NCI-H1694 treated with DMSO at 0.1 percent for 48 hours (cell line): Measurements from ENCODE around the gene UBE2E1.
"Not testable (repeated sequence)": the region's sequence is repeated elsewhere in the genome, so short reads cannot be mapped to it uniquely, and the experiment has no call there.

Source experiments
- DNase-seq: peaks from one replicate; lab custom pipeline; 2025; lab: John Stamatoyannopoulos, UW

UBE2E1 gene

GRCh38 chr3:23916886-23917678, 111.3 kb downstream of the UBE2E1 start, which contains the start of the genes NKIRAS1 and RPL15:
NKIRAS1 (minus strand) TSS chr3:23916990; CDS start chr3:23910904, 6,086 bp downstream.
RPL15 (plus strand) TSS chr3:23917132; CDS start chr3:23917860, 728 bp downstream.
- DNase-seq, result peak; percentile 81

GRCh38 chr3:23917679-23918303, 112.0 kb downstream of the UBE2E1 start:
- not testable (repeated sequence) for DNase-seq

GRCh38 chr3:23918331-23918730, 112.6 kb downstream of the UBE2E1 start:
- not testable (repeated sequence) for DNase-seq

GRCh38 chr3:23919628-23920027, 113.9 kb downstream of the UBE2E1 start:
- DNase-seq, result no peak

GRCh38 chr3:23920151-23920655, 114.4 kb downstream of the UBE2E1 start:
- no peak for DNase-seq

GRCh38 chr3:23921052-23921511, 115.3 kb downstream of the UBE2E1 start:
- no peak for DNase-seq

GRCh38 chr3:23923786-23924185, 118.0 kb downstream of the UBE2E1 start:
- DNase-seq, result no peak

- no peak for DNase-seq
Observed at GRCh38 chr3:23926246-23926645, 120.5 kb downstream of the UBE2E1 start.

- DNase-seq, result no peak
Observed at GRCh38 chr3:23926736-23927135, 121.0 kb downstream of the UBE2E1 start.

GRCh38 chr3:23928524-23928923, 122.8 kb downstream of the UBE2E1 start:
- DNase-seq, result no peak

GRCh38 chr3:23931597-23931996, 125.8 kb downstream of the UBE2E1 start:
- DNase-seq, result no peak

- no peak for DNase-seq
Observed at GRCh38 chr3:23932571-23932970, 126.8 kb downstream of the UBE2E1 start.

GRCh38 chr3:23934253-23934652, 128.5 kb downstream of the UBE2E1 start:
- no peak for DNase-seq

- DNase-seq, result no peak
Observed at GRCh38 chr3:23937296-23937695, 131.5 kb downstream of the UBE2E1 start.

GRCh38 chr3:23938688-23939087, 132.9 kb downstream of the UBE2E1 start:
- no peak for DNase-seq

- DNase-seq, result no peak
Observed at GRCh38 chr3:23940775-23941174, 135.0 kb downstream of the UBE2E1 start.
